ENCODE results near the gene RWDD3. TPM values are rescaled to one million over a fixed set of nuclear protein-coding genes. Genes with fewer than 3 reads are reported as not detected.

RWDD3 gene, protein sequence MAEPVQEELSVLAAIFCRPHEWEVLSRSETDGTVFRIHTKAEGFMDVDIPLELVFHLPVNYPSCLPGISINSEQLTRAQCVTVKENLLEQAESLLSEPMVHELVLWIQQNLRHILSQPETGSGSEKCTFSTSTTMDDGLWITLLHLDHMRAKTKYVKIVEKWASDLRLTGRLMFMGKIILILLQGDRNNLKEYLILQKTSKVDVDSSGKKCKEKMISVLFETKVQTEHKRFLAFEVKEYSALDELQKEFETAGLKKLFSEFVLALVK
- total RNA-seq (30.0 TPM), polyA plus RNA-seq (ENCODE audit: insufficient read depth in 1 of 8, insufficient read length in 8 of 8, low replicate concordance in 1 of 8) (10 to 100 TPM; 27.5 to 32.7 (median 30.4) TPM)
- long read RNA-seq, donor 1, partial matches to known transcripts: 0 of 4 reads
- long read RNA-seq, donor 1, other reads (novel, unspliced or antisense): 0 of 4 reads
- long read RNA-seq, donor 2: 0 reads
- long read RNA-seq, donor 3, transcript RWDD3-202 (4 exons, 1,235 nt): major isoform, 6 of 10 reads
- long read RNA-seq, donor 3, partial matches to known transcripts: 0 of 10 reads
- long read RNA-seq, donor 3, other reads (novel, unspliced or antisense): 0 of 10 reads
- long read RNA-seq, donor 4, partial matches to known transcripts: 0 of 11 reads
- long read RNA-seq, donor 4, other reads (novel, unspliced or antisense): 6 of 11 reads
- long read RNA-seq, donor 5, transcript RWDD3-202 (4 exons, 1,235 nt): major isoform, 6 of 13 reads
- long read RNA-seq, donor 5, partial matches to known transcripts: 7 of 13 reads
- long read RNA-seq, donor 5, other reads (novel, unspliced or antisense): 0 of 13 reads
- long read RNA-seq, donor 6, transcript RWDD3-202 (4 exons, 1,235 nt): major isoform, 6 of 30 reads
- long read RNA-seq, donor 6, transcript RWDD3-203 (2 exons, 1,068 nt): major isoform, 6 of 30 reads
- long read RNA-seq, donor 6, partial matches to known transcripts: 5 of 30 reads
- long read RNA-seq, donor 6, other reads (novel, unspliced or antisense): 13 of 30 reads
- long read RNA-seq, donor 7, transcript RWDD3-203 (2 exons, 1,068 nt): major isoform, 7 of 18 reads
- long read RNA-seq, donor 7, partial matches to known transcripts: 9 of 18 reads
- long read RNA-seq, donor 7, other reads (novel, unspliced or antisense): 0 of 18 reads
- long read RNA-seq, donor 8, transcript RWDD3-202 (4 exons, 1,235 nt): major isoform, 5 of 8 reads
- long read RNA-seq, donor 8, partial matches to known transcripts: 0 of 8 reads
- long read RNA-seq, donor 8, other reads (novel, unspliced or antisense): 0 of 8 reads
- long read RNA-seq, donor 9, transcript RWDD3-203 (2 exons, 1,068 nt): major isoform, 6 of 17 reads
- long read RNA-seq, donor 9, partial matches to known transcripts: 0 of 17 reads
- long read RNA-seq, donor 9, other reads (novel, unspliced or antisense): 6 of 17 reads
- long read RNA-seq, donor 10, transcript RWDD3-202 (4 exons, 1,235 nt): major isoform, 7 of 20 reads
- long read RNA-seq, donor 10, transcript RWDD3-203 (2 exons, 1,068 nt): minor isoform, 5 of 20 reads
- long read RNA-seq, donor 10, partial matches to known transcripts: 7 of 20 reads
- long read RNA-seq, donor 10, other reads (novel, unspliced or antisense): 0 of 20 reads
- long read RNA-seq, donor 11, transcript RWDD3-203 (2 exons, 1,068 nt): major isoform, 5 of 15 reads
- long read RNA-seq, donor 11, partial matches to known transcripts: 0 of 15 reads
- long read RNA-seq, donor 11, other reads (novel, unspliced or antisense): 6 of 15 reads

- Histone ChIP-seq H3K4me3 (ENCODE audit: low read length) (peak within 1 kb of the TSS; percentile 97), H3K27ac (ENCODE audit: low read length) (peak within 1 kb of the TSS; percentile 90), H3K4me1 (ENCODE audit: control insufficient read depth, insufficient read depth, low read length) (peaks cover 7% of the 10 kb centered on the region), H3K27me3 (ENCODE audit: control insufficient read depth, insufficient read depth, low read length) (no peaks in the 10 kb centered on the region), H3K36me3 (ENCODE audit: control insufficient read depth, insufficient read depth, low read length) (no peaks in the 10 kb centered on the region), H3K9me3 (replicated peaks; ENCODE audit: control insufficient read depth, low read depth, low read length) (no peaks in the 10 kb centered on the region)
- WGBS (ENCODE audit: insufficient coverage): 2% methylated on average over 61 of the region's 71 CpGs
- peak; percentile 97 for DNase-seq
These were observed at the start of gene RWDD3 for GRCh38 chr1:95233737-95234500. Gene RWDD3, plus strand, starts transcription at chr1:95234210. Its CDS starts 21 bp downstream, at chr1:95234231.

DNA sequence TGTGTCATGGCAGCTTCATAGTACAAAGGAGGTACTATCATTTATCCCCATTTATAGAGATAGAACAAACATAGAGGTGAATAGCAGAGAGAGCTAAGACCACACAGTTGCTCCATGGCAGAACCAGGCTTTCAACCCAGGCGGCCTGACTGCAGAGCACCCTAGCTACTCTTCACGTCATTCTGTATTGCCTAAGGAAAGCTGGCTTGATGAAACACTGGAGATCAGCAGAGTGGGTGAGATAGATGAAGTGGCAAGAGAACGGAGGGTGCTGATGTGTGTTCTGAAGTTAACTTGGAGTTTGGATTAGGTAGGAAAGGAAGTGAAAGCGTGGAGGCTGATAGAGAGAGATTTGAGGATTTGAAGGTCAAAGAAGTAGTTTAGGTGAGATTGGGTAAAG lies 47.9 kb upstream of the RWDD3 start:
- no peak for DNase-seq
- 95% methylated on average over 2 of the region's 4 CpGs for WGBS (ENCODE audit: insufficient coverage)
- H3K4me1 ChIP-seq (ENCODE audit: control insufficient read depth, insufficient read depth, low read length): no peaks in the 10 kb centered on the region

DNA sequence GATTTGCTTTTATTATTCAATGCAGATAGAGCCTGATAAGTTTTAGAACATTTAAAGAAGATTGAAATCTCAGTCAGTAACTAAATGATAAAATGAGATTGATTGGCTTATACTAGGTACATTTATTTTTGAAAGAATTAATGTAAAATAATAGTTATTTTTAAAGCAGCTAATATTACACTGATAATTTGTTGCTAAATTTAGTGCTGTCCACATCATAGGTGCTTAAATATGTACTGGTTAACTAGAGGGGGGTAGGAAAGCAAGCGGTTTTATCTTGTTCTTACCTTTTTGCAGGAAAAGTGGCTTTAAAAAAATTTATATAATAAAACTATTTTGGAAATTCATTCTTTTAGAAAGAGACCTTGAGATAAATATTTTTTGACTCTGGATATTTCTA lies 40.4 kb upstream of the RWDD3 start:
- Histone ChIP-seq H3K9me3 (replicated peaks; ENCODE audit: control insufficient read depth, low read depth, low read length) (no peaks in the 10 kb centered on the region), H3K4me3 (ENCODE audit: low read length) (no peak overlapping the region), H3K4me1 (ENCODE audit: control insufficient read depth, insufficient read depth, low read length) (peaks cover 3% of the 10 kb centered on the region), H3K27ac (ENCODE audit: low read length) (no peak overlapping the region), H3K27me3 (ENCODE audit: control insufficient read depth, insufficient read depth, low read length) (no peaks in the 10 kb centered on the region), H3K36me3 (ENCODE audit: control insufficient read depth, insufficient read depth, low read length) (no peaks in the 10 kb centered on the region)
- WGBS (ENCODE audit: insufficient coverage): no CpG with 5 or more reads among the region's 1 CpG
- DNase-seq: no peak

More for the DNA sequence above, 47.9 kb upstream of the RWDD3 start:
- H3K36me3 ChIP-seq (ENCODE audit: control insufficient read depth, insufficient read depth, low read length): no peaks in the 10 kb centered on the region
- H3K4me3 ChIP-seq (ENCODE audit: low read length): no peak overlapping the region
- H3K27me3 ChIP-seq (ENCODE audit: control insufficient read depth, insufficient read depth, low read length): no peaks in the 10 kb centered on the region
- H3K9me3 ChIP-seq (replicated peaks; ENCODE audit: control insufficient read depth, low read depth, low read length): no peaks in the 10 kb centered on the region
- H3K27ac ChIP-seq (ENCODE audit: low read length): no peak overlapping the region

DNA sequence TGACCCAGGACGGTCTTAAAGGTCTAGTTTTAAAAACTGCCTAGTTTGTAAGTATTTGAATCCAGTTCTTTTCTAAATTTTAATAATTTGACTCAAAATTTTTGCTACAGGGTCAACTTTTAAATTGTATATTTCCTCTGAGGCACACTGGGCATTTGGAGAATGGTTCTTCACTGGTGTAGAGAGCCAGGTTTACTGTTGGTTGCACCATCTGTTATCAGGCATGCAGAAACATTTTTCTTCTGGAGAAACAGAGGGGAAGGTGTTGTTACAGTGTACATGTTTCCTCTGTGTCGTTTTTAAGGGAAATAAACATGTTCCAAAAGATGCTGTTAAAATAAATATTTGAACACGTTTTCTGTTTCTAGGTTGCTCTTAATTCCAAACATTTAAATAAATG lies 39.0 kb upstream of the RWDD3 start:
- Histone ChIP-seq H3K4me3 (ENCODE audit: low read length) (no peak overlapping the region), H3K36me3 (ENCODE audit: control insufficient read depth, insufficient read depth, low read length) (no peaks in the 10 kb centered on the region), H3K27ac (ENCODE audit: low read length) (no peak overlapping the region), H3K9me3 (replicated peaks; ENCODE audit: control insufficient read depth, low read depth, low read length) (no peaks in the 10 kb centered on the region), H3K27me3 (ENCODE audit: control insufficient read depth, insufficient read depth, low read length) (no peaks in the 10 kb centered on the region), H3K4me1 (ENCODE audit: control insufficient read depth, insufficient read depth, low read length) (peaks cover 3% of the 10 kb centered on the region)
- no peak for DNase-seq
- WGBS (ENCODE audit: insufficient coverage): no CpG with 5 or more reads among the region's 3 CpGs

DNA sequence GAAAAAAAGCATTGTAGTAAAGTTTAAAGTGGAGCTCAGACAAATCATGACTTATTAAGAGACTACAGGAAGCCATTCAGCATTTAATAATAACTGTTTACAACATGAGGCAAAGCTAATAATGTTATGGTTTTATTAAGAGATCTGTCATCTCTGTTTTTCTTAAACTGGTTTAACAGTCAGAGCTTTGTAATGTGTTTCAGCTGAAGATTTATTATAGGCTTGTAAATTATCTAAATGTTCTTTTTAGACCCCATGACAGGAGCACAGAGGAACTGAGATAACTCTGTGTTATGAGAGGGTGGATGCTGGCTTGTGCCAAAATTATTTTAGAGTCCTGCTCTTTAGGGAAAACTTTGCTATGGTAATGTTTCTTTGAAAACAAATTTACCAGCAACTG lies 38.0 kb upstream of the RWDD3 start:
- no peak overlapping the region for H3K27ac ChIP-seq (ENCODE audit: low read length)
- no peaks in the 10 kb centered on the region for H3K9me3 ChIP-seq (replicated peaks; ENCODE audit: control insufficient read depth, low read depth, low read length)
- H3K4me3 ChIP-seq (ENCODE audit: low read length): no peak overlapping the region
- no peaks in the 10 kb centered on the region for H3K27me3 ChIP-seq (ENCODE audit: control insufficient read depth, insufficient read depth, low read length)
- peaks cover 3% of the 10 kb centered on the region for H3K4me1 ChIP-seq (ENCODE audit: control insufficient read depth, insufficient read depth, low read length)
- no peaks in the 10 kb centered on the region for H3K36me3 ChIP-seq (ENCODE audit: control insufficient read depth, insufficient read depth, low read length)
- peak; percentile 15 for DNase-seq

DNA sequence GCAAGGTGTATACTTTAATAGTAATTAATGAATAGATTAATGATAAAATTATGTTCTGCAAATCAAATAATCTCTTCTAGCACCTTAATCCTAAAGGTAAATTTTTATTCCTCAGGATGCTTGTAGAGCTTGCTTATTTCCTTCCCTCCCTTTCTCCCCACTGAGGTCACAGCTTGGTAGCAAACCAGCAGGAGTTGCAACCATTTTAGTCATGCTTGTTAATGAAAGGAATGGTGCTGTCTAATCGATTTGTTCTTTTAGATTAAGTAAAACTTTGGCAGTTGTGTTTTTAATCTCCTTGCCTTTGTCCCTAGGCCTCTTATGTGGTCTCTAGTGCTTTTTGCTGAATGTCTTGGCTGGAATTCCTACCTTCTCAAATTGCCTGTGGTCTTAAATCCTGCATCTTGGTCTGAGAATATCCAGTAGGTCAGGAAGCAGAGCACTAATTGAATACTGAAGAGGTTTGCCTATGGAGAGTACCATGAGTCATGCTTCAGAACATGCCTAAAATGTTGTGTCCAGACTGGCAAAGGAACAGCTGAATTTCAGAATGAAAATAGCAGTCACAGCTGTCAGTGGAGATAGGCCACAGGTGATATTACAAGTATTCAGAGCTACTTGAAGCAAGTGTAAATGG lies 36.3 kb upstream of the RWDD3 start:
- Histone ChIP-seq H3K36me3 (ENCODE audit: control insufficient read depth, insufficient read depth, low read length) (no peaks in the 10 kb centered on the region), H3K9me3 (replicated peaks; ENCODE audit: control insufficient read depth, low read depth, low read length) (no peaks in the 10 kb centered on the region), H3K27me3 (ENCODE audit: control insufficient read depth, insufficient read depth, low read length) (no peaks in the 10 kb centered on the region), H3K4me3 (ENCODE audit: low read length) (no peak overlapping the region), H3K4me1 (ENCODE audit: control insufficient read depth, insufficient read depth, low read length) (peaks cover 3% of the 10 kb centered on the region), H3K27ac (ENCODE audit: low read length) (no peak overlapping the region)
- DNase-seq: peak; percentile 70
- WGBS (ENCODE audit: insufficient coverage): no CpG with 5 or more reads among the region's 1 CpG

DNA sequence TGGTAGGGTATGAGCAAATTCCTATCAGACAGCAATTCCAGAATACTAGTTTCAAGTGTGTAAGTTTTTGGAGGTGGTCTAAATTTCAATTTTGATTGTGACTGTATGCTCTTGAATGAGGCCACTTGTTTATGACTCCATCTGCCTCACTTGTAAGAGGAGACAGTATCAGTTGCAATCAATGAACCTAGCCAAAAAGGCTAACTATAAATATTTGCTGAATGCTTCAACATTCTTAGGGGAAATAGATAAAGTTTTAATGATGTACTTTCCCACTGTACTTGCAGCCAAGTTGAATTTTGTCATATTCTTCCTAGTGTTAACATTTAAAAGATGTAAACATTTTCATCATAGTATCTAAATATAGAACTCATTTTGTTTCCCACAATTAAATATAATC lies 32.1 kb upstream of the RWDD3 start:
- H3K27me3 ChIP-seq (ENCODE audit: control insufficient read depth, insufficient read depth, low read length): no peaks in the 10 kb centered on the region
- H3K9me3 ChIP-seq (replicated peaks; ENCODE audit: control insufficient read depth, low read depth, low read length): no peaks in the 10 kb centered on the region
- DNase-seq: no peak
- peaks cover 3% of the 10 kb centered on the region for H3K4me1 ChIP-seq (ENCODE audit: control insufficient read depth, insufficient read depth, low read length)
- H3K36me3 ChIP-seq (ENCODE audit: control insufficient read depth, insufficient read depth, low read length): no peaks in the 10 kb centered on the region
- H3K27ac ChIP-seq (ENCODE audit: low read length): no peak overlapping the region
- H3K4me3 ChIP-seq (ENCODE audit: low read length): no peak overlapping the region

- DNase-seq: no peak
- H3K4me1 ChIP-seq (ENCODE audit: control insufficient read depth, insufficient read depth, low read length): no peaks in the 10 kb centered on the region
- no CpG with 5 or more reads among the region's 1 CpG for WGBS (ENCODE audit: insufficient coverage)
These were observed 30.0 kb upstream of the RWDD3 start for GRCh38 chr1:95203908-95204437.

More at GRCh38 chr1:95203908-95204437, 30.0 kb upstream of the RWDD3 start:
- Histone ChIP-seq H3K4me3 (ENCODE audit: low read length) (no peak overlapping the region), H3K27ac (ENCODE audit: low read length) (no peak overlapping the region), H3K36me3 (ENCODE audit: control insufficient read depth, insufficient read depth, low read length) (no peaks in the 10 kb centered on the region), H3K9me3 (replicated peaks; ENCODE audit: control insufficient read depth, low read depth, low read length) (no peaks in the 10 kb centered on the region), H3K27me3 (ENCODE audit: control insufficient read depth, insufficient read depth, low read length) (no peaks in the 10 kb centered on the region)

Measured in muscle of leg (tissue), 16 donors.